PFSK-1 (cell line): ENCODE data around the gene AIF1.

Experiments
- FOXP2 ChIP-seq: optimal IDR thresholded peaks from 2 replicates; pipeline ENCODE3; 2011; ENCODE audit warnings: borderline replicate concordance, control low read depth, inconsistent platforms; ENCODE audit not compliant: insufficient read depth; ENCODE audit errors: extremely low read length, extremely low read depth
- POLR2AphosphoS5 ChIP-seq: IDR thresholded peaks from 2 replicates; pipeline ENCODE4 v1.6.1; 2012; ENCODE audit warnings: low read depth, mild to moderate bottlenecking, control low read depth, low read length, moderate library complexity
- REST ChIP-seq, 2 experiments: IDR thresholded peaks; 2 replicates each; pipeline versions ENCODE4 v1.6.1 to v1.8.0; 2011 to 2012; ENCODE audit warnings: low read depth in 2 of 2, low read length in 2 of 2, control low read depth in 1 of 2, inconsistent platforms in 1 of 2, mild to moderate bottlenecking in 1 of 2, moderate library complexity in 1 of 2; ENCODE audit not compliant: insufficient read depth in 1 of 2
- SIN3A ChIP-seq: IDR thresholded peaks from 2 replicates; pipeline ENCODE4 v1.6.1; 2012; ENCODE audit warnings: mild to moderate bottlenecking, low read length, moderate library complexity, borderline replicate concordance; ENCODE audit not compliant: insufficient read depth
- TAF1 ChIP-seq: IDR thresholded peaks from 2 replicates; pipeline ENCODE4 v1.6.1; 2012; ENCODE audit warnings: low read length, control low read depth, borderline replicate concordance; ENCODE audit not compliant: insufficient read depth

Gene AIF1

DNA sequence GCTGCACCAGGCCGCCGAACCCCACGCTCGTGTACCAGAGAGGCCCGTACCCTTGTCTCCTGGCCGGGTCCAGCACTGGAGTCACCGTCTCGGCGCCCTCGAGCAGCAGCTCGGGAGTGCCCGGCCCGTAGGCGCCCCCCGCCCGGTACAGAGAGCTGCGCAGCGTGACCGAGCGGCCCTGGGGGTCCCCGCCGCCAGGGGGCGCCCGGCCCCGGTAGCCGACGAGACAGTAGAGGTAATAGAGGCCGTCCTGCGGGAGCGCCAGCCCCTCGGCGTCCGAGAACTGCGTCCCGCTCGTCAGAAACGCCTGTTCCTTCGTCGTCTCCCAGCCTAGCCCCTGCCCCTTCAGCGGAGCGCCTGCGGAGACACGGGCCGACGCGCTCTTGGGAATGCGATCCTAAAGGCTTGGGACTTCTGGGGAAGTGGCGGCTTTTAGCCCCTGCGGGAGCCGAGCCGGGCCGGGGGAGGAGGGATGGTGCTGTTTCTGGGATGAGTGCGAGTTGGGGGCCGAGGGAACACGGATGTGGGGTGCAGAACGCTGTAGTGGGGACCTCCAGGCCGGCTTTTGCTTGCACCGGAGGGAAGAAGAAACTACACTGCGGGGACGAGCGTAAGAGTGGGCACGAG is 34.1 kb upstream of the AIF1 start:
- TF ChIP-seq POLR2AphosphoS5: peak; percentile 86; the same call in 1 of the 2 replicates
- no peak for TF ChIP-seq SIN3A

DNA sequence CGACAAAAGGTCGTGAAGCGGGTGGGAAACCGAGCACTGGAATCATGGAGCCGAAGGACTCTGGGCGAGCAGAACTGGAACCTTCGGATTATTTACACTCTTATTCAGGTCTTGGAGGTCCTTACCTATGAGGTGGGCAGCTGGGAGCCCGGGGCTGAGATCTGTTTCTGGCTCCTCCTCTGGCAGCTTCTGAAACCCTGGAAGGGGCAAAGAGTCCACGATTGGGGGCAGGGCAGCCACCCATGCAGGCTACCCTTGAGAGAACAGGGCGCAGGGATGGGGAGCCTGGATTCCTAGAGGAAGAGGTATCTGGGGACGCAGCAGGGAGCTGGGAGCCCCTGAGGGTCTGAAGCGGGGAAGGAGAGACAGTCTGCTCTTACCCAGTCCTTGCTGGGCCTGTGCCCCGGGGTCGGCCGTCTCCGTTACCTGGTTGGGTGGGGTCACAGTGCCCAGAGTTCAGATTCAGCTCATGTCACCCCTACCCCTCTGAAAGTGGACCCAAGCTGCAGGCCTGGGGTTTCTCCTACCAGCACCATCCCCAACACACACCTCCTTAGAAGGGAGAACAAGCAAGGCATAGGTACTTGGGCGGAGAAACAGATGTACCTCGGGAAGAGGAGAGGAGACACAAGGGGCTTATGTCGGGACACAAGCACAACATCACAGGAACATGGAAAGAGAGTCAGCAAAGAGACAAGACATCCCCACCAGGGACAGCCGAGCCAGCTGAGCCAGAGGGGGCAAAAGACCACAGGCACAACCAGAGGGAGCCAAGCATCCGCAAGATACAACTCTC is 33.4 kb upstream of the AIF1 start:
- no peak for TF ChIP-seq SIN3A
- TF ChIP-seq POLR2AphosphoS5: no peak
- no peak for TF ChIP-seq REST (IDR thresholded peaks at IDR 0.05; ENCODE audit: insufficient read depth in 1 of 2, low read depth in 2 of 2, low read length in 2 of 2)

GRCh38 chr6:31582230-31582643 is 32.8 kb upstream of the AIF1 start, which contains the start of gene LTB:
Gene LTB (minus strand): TSS chr6:31582424. CDS start chr6:31582417, 7 bp downstream.
- TF ChIP-seq POLR2AphosphoS5 (no peak), FOXP2 (no peak), SIN3A (no peak), TAF1 (no peak), REST (IDR thresholded peaks at IDR 0.05; ENCODE audit: insufficient read depth in 1 of 2, low read depth in 2 of 2, low read length in 2 of 2) (no peak)

- no peak for TF ChIP-seq REST (IDR thresholded peaks at IDR 0.05; ENCODE audit: insufficient read depth in 1 of 2, low read depth in 2 of 2, low read length in 2 of 2)
- no peak for TF ChIP-seq FOXP2
- no peak for TF ChIP-seq TAF1
- no peak for TF ChIP-seq POLR2AphosphoS5
Measured at GRCh38 chr6:31585491-31585890, 29.5 kb upstream of the AIF1 start.

- TF ChIP-seq TAF1 (no peak), FOXP2 (no peak), POLR2AphosphoS5 (no peak), REST (IDR thresholded peaks at IDR 0.05; ENCODE audit: insufficient read depth in 1 of 2, low read depth in 2 of 2, low read length in 2 of 2) (no peak), SIN3A (no peak)
Measured at GRCh38 chr6:31586008-31586407, 29.0 kb upstream of the AIF1 start, which contains the start of gene LST1. Gene LST1 (plus strand): TSS chr6:31586277. CDS start chr6:31587300, 1,023 bp downstream.
